GM18861 (cell line): ENCODE results near the gene ERO1A.
"Not testable (repeated sequence)": the region's sequence is repeated elsewhere in the genome, so short reads cannot be mapped to it uniquely, and the experiment has no call there.

ENCODE experiments used
- ATAC-seq: cut with Tn5 transposase; IDR thresholded peaks from one replicate; pipeline ENCODE4 v1.9.1; 2021; ENCODE audit not compliant: unreplicated experiment

Gene ERO1A, protein sequence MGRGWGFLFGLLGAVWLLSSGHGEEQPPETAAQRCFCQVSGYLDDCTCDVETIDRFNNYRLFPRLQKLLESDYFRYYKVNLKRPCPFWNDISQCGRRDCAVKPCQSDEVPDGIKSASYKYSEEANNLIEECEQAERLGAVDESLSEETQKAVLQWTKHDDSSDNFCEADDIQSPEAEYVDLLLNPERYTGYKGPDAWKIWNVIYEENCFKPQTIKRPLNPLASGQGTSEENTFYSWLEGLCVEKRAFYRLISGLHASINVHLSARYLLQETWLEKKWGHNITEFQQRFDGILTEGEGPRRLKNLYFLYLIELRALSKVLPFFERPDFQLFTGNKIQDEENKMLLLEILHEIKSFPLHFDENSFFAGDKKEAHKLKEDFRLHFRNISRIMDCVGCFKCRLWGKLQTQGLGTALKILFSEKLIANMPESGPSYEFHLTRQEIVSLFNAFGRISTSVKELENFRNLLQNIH

DNA sequence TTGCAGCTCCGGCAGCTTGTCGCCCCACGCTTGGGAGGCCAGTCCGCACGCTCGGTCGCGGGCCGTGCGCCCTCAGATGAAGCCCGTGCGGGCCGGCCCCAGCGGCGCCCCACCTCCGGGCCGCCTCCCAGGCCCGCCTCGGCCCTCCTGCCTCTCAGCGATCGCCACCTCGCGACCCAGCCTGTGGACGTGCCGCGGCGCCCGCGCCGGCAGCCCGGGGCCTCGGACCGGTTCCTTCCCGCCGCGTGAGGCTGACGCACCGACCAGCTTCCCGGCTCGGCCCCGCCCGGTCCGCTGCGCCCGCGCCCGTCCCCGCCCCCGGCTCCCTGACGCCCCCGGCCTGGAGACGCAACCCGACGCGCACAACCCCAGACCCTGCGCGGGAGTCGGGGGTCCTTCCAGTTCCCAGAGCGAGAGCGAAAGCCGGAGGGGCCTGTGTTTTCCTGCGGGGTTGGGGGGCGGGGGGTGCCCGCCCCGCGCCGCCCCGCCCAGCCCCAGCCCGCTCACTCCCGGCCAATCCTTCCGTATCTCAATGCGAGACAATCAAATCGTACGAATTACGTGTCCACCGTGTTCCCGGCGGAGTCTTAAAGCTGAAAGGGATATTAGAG is at the start of gene ERO1A:
Gene ERO1A, minus strand, starts transcription at position 78 of the 611 bp plus-strand sequence. Its CDS starts 77 bp downstream, at position 1.
- peak; percentile 62 for ATAC-seq

GRCh38 chr14:52741865-52742264 is 46.5 kb upstream of the ERO1A start:
- ATAC-seq = no peak

GRCh38 chr14:52740751-52741150 is 45.4 kb upstream of the ERO1A start:
- ATAC-seq = no peak

- ATAC-seq = no peak
These were observed 43.1 kb upstream of the ERO1A start for GRCh38 chr14:52738409-52738808.

GRCh38 chr14:52735921-52736489 is 40.6 kb upstream of the ERO1A start:
- no peak for ATAC-seq

GRCh38 chr14:52733824-52734223 is 38.5 kb upstream of the ERO1A start:
- ATAC-seq = no peak

DNA sequence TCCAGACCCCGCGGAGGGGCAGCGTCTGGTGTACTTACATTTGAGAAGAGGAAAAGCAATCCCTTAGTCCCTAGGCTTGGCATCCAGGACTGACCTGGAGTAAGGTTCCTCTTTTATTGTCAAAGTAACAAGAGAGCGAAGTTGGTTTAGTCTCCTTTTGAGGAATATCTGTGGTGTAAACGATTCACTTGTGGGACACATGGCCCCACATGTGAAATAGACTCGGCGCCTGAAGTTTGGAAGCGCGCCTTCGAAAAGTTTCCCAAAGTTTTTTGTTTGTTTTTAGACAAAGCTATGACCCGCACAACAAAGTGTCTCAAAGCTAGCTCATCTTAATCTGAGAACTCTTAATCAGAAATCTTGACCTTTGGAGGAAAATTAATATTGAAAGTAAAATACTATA is 35.4 kb upstream of the ERO1A start:
- ATAC-seq = no peak

GRCh38 chr14:52729925-52730708 is 34.8 kb upstream of the ERO1A start, which contains the start of gene STYX:
TSS of gene STYX (plus strand) at chr14:52730166. CDS start at chr14:52730475, 309 bp downstream.
- ATAC-seq = peak; percentile 89

- ATAC-seq = no peak
These were observed 34.2 kb upstream of the ERO1A start for GRCh38 chr14:52729585-52729924.

DNA sequence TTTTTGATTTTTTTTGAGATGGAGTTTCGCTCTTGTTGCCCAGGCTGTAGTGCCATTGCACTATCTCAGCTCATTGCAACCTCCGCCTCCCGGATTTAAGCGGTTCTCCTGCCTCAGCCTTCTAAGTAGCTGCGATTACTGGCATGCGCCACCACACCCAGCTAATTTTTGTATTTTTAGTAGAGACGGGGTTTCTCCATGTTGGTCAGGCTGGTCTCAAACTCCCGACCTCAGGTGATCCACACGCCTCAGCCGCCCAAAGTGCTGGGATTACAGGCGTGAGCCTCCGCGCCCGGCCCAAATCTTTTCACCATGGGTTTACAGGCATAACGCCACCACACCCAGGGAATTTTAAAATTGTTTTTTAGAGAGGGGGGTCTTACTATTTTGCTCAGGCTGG is 33.7 kb upstream of the ERO1A start:
- not testable (repeated sequence) for ATAC-seq

DNA sequence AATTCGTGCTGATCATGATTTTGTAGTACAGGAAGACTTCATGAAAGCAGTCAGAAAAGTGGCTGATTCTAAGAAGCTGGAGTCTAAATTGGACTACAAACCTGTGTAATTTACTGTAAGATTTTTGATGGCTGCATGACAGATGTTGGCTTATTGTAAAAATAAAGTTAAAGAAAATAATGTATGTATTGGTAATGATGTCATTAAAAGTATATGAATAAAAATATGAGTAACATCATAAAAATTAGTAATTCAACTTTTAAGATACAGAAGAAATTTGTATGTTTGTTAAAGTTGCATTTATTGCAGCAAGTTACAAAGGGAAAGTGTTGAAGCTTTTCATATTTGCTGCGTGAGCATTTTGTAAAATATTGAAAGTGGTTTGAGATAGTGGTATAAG is 32.2 kb upstream of the ERO1A start:
- ATAC-seq = not testable (repeated sequence)

DNA sequence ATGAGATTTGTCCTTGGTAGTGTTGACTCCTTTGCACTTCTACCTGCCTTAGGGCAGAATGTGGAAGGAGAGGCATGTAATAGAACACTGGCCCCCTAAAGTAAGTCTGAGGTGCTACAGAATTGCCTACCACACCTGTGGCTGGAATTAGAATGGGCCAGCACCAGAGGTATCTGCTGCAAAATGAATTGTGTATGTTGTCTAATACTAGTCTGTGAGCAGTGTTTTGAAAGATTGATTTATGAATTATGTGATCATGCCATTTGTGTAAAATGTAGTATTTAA is 28.9 kb upstream of the ERO1A start:
- ATAC-seq = no peak

DNA sequence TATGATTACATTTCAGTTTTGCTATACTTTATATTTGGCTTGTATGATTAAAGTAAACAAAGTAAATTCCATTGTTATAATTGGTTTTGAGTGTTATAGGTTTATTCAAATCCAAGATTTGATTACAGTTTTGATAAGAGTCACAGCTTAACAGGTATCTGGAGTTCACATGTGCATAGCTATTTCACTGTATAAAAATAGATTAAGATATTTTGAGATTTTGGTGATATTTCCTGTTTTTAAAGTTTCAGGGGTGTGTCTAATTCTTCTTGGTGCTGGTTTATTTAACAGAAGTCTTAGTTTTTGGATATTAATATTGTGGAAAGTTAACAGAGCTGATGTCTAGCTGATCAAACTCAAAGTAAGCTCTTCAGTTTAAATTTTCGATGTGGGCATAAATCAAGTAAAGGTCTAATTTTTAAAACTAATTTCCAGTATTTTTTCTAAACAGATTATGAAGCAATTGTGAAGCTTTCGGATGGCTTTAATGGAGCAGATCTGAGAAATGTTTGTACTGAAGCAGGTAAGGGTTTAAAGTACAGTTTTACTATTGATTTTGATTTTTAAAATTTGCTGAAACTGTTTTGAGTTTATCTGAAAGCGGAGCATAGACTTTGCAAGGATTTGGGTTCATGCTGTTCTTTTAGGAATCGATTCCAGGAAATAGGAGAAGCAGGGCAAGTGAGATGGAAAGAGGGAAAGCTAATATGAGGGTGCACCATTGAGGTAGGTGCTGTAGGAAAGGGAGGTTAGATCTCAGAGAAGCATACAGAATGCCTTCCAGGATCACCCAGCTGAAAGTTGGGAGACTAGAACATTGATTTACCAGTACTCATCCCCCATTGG is 28.4 kb upstream of the ERO1A start:
- no peak for ATAC-seq

DNA sequence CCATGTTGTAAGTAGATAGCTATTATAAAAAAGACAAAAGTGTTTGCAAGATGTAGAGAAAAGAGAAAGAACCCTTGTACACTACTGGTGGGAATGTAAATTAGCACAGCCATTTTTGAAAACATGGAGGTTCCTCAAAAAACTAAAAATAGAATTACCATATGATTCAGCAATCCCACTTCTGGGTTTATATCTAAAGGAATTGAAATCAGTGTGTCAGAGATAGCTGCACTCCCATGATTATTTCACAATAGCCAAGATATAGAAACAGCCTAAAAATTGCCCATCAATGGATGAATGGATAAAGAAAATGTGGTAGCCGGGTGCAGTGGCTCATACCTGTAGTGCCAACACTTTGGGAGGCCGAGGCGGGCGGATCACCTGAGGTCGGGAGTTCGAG is 20.8 kb upstream of the ERO1A start:
- no peak for ATAC-seq

- ATAC-seq = no peak
These were observed 16.3 kb upstream of the ERO1A start for GRCh38 chr14:52711666-52712065.

- peak; percentile 88 for ATAC-seq
These were observed 11.7 kb upstream of the ERO1A start, which contains the start of gene PSMC6 for GRCh38 chr14:52706724-52707706. TSS of gene PSMC6 (plus strand) at chr14:52707200. CDS start at chr14:52707220, 20 bp downstream.

- no peak for ATAC-seq
These were observed 10.9 kb upstream of the ERO1A start for GRCh38 chr14:52706286-52706685.

DNA sequence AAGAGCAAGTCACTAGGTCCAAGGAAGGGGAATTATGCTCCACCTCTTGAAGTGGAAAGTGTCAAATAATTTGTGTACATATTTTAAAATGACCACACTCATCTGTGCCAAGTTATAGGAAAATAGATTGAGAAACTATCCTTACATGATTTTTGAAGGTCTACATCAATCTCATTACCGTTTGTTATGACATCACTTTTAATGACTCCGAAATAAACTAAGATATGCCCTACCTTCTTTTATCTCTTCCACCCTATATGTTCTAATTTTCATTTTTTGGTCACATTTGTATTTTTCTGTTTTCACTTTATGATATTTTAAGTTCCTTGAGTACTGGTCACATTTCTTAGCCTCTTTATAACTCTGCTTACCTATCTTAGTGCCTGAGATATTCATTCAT is 8.3 kb upstream of the ERO1A start:
- no peak for ATAC-seq

- ATAC-seq = no peak
These were observed 7.9 kb upstream of the ERO1A start for GRCh38 chr14:52703225-52703624.
